ENCODE measurements around the gene SRA1. TPM values are rescaled to one million over a fixed set of nuclear protein-coding genes. Genes with fewer than 3 reads are reported as not detected.
"Not testable (repeated sequence)": the region's sequence is repeated elsewhere in the genome, so short reads cannot be mapped to it uniquely, and the experiment has no call there.

SRA1 gene
- total RNA-seq (2014; rRNA removed; shearing (Covaris generic); ENCODE audit: low replicate concordance), result 56.0 and 57.8 TPM in 2 replicates

- DNase-seq (ENCODE audit: low read depth), result peak; percentile 84
These were observed at the start of gene SRA1 for GRCh38 chr5:140557136-140557805. Gene SRA1 (minus strand): TSS chr5:140557473. CDS start chr5:140557452, 21 bp downstream.

DNA sequence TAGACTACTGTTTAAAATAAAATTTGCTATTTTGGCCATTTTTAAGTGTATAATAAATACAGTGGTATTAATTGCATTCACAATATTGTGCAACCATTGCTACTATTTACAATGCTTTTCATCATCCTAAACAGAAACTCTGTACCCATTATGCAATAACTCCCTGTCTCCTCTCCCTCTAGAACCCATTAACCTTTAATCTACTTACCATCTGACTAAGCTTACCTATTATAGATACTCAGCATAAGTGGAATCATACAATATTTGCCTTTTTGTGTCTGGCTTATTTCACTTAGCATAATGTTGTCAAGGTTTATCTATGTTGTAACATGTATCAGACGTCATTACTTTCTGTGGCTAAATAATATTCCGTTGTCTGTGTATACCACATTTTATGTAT, 49.8 kb upstream of the SRA1 start:
- in situ Hi-C loops (cut with HindIII; ENCODE audit: low pct_unique_long_range_greater_than_20kb, low sequenced_read_pairs), result no loop called here
- DNase-seq (ENCODE audit: low read depth), result no peak

More at GRCh38 chr5:140557136-140557805, at the start of gene SRA1:
- in situ Hi-C loops (cut with HindIII; ENCODE audit: low pct_unique_long_range_greater_than_20kb, low sequenced_read_pairs), result no loop called here

DNA sequence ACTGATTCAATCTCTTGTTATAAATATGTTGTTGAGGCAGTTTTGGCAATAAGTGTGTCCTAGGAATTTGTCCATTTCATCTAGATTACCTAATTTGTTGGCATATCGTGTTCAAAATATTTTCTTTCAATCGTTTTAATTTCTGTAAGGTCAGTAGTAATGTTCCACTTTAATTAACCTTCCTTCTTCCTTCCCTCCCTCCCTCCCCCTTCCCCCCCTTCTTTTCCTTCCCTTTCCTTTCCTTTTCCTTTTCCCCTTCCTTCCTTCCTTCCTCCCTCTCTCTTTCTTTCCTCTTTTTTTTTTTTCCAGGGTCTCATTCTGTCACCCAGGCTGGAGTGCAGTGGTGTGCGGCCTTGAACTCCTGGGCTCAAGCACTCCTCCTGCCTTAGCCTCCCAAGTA, 48.6 kb upstream of the SRA1 start:
- in situ Hi-C loops (cut with HindIII; ENCODE audit: low pct_unique_long_range_greater_than_20kb, low sequenced_read_pairs), result no loop called here
- no peak for DNase-seq (ENCODE audit: low read depth)

DNA sequence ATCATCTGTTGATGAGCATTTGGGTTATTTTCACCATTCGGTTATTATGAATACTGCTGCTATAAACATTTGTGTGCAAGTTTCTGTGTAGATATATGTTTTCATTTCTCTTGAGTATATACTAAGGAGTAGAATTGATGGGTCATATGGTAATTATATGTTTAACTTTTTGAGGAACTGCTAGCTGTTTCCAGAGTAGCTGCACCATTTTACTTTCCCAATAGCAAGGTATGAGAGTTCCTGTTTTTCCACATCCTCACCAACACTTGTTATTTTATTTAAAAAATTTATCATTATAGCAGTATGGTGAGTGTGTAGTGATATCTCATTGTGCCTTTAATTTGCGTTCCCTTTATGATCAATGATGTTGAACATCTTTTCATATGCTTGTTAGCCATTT, 46.5 kb upstream of the SRA1 start:
- DNase-seq (ENCODE audit: low read depth), result no peak
- in situ Hi-C loops (cut with HindIII; ENCODE audit: low pct_unique_long_range_greater_than_20kb, low sequenced_read_pairs), result no loop called here

- in situ Hi-C loops (cut with HindIII; ENCODE audit: low pct_unique_long_range_greater_than_20kb, low sequenced_read_pairs); DNase-seq (ENCODE audit: low read depth): not testable (repeated sequence)
These were observed 46.1 kb upstream of the SRA1 start for GRCh38 chr5:140603446-140603698.

- DNase-seq (ENCODE audit: low read depth), result no peak
- in situ Hi-C loops (cut with HindIII; ENCODE audit: low pct_unique_long_range_greater_than_20kb, low sequenced_read_pairs), result no loop called here
These were observed 44.9 kb upstream of the SRA1 start for GRCh38 chr5:140602147-140602546.

DNA sequence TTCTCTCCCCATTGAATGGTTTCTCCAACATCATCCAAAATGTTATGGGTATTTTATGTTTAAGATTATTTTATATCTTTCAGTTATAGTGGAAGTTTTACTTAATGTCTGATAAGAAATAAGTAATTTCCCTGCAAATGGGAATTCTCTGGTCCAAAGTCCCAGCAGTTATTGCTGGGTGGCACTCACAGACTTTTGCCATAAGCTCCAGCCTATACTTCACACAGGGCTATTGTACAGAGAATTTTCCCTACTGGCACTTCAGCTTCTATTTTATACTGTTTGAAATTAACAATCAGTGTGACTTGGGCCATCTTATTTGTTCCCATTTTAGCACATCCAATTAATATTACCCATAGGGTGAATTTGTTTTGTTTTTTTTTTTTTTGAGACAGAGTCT, 42.8 kb upstream of the SRA1 start:
- DNase-seq (ENCODE audit: low read depth), result no peak
- in situ Hi-C loops (cut with HindIII; ENCODE audit: low pct_unique_long_range_greater_than_20kb, low sequenced_read_pairs), result no loop called here

- in situ Hi-C loops (cut with HindIII; ENCODE audit: low pct_unique_long_range_greater_than_20kb, low sequenced_read_pairs), result no loop called here
- DNase-seq (ENCODE audit: low read depth), result no peak
These were observed 41.6 kb upstream of the SRA1 start for GRCh38 chr5:140598836-140599235.

- in situ Hi-C loops (cut with HindIII; ENCODE audit: low pct_unique_long_range_greater_than_20kb, low sequenced_read_pairs), result no loop called here
- no peak for DNase-seq (ENCODE audit: low read depth)
These were observed 39.1 kb upstream of the SRA1 start for GRCh38 chr5:140596321-140596741.

GRCh38 chr5:140595538-140596300, 38.4 kb upstream of the SRA1 start:
- DNase-seq (ENCODE audit: low read depth), result no peak
- in situ Hi-C loops (cut with HindIII; ENCODE audit: low pct_unique_long_range_greater_than_20kb, low sequenced_read_pairs), result no loop called here

DNA sequence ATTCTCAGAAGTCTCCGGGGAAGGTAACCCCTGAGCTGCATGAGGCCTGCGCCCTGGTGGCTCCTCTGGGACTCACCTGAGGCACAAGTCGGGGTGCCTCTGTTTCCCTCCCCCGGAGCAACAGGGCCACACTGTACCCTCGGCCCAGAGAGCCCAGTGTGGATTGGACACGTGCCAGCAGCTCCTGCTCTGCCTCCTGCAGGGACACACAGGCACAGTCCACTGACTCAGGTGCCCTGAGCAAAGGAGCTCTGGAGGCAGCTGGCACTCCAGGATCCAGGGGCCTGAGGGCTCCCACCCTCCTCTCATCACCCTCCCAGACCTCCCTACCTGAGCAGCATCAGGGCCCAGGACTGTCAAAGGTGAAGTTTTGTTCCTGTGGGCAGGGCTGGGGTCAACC, 36.9 kb upstream of the SRA1 start:
- no peak for DNase-seq (ENCODE audit: low read depth)
- in situ Hi-C loops (cut with HindIII; ENCODE audit: low pct_unique_long_range_greater_than_20kb, low sequenced_read_pairs), result no loop called here

DNA sequence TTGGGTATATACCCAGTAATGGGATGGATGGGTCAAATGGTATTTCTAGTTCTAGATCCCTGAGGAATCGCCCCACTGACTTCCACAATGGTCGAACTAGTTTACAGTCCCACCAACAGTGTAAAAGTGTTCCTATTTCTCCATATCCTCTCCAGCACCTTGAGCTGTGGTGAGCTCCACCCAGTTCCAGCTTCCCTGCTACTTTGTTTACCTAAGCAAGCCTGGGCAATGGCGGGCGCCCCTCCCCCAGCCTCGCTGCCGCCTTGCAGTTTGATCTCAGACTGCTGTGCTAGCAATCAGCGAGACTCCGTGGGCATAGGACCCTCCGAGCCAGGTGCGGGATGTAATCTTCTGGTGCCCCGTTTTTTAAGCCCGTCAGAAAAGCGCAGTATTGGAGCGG, 35.8 kb upstream of the SRA1 start:
- DNase-seq (ENCODE audit: low read depth); in situ Hi-C loops (cut with HindIII; ENCODE audit: low pct_unique_long_range_greater_than_20kb, low sequenced_read_pairs): not testable (repeated sequence)

DNA sequence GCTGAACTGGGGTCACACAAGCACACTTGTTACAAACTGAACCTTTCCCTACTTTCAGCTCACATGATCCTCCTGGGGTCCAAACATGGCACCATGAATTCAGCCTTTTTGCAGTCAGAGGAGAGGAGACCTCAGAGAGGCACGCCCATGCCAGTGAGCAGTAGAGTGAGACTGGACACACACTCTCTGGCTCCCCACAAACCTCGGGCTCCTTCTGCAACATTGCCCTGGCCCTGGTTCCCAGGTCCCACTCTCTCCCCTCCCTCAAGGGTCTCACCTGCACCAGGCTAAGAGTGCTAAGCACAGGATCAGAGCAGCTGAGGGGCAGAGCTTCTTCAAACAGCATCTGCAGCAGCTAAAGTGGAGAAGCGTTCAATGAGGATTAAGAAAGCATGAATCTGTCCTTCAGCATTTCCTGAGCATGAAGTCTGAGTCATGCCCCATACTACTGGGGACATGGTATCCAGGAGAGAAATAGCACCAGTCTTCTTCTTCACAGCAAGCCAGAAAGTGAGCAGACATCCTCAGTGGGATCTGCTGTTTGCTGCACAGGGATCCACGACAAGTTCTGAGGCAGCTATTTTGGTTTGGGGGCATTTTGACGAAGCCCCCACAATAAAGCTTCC, 34.6 kb upstream of the SRA1 start:
- no peak for DNase-seq (ENCODE audit: low read depth)
- in situ Hi-C loops (cut with HindIII; ENCODE audit: low pct_unique_long_range_greater_than_20kb, low sequenced_read_pairs), result no loop called here

DNA sequence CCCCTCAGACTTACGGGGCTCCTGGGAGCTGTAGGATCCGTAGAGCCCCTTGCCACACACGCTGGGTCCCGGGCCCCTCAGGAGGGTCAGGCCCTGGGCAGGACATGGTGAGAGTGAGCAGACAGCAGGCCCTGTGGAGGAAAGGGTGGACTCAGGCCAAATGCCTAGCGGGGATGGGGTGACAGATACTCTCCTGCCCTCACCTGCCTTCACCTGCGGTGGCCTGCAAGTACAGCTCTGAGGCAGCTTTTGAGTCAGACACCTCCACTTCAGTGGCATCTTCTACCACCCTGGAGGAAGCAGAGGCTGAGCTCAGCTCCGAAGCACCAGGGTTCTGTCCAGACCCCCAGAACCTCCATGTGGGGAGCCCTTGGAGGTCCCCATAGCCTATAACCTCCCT, 33.6 kb upstream of the SRA1 start:
- in situ Hi-C loops (cut with HindIII; ENCODE audit: low pct_unique_long_range_greater_than_20kb, low sequenced_read_pairs), result no loop called here
- DNase-seq (ENCODE audit: low read depth), result no peak

GRCh38 chr5:140588311-140589070, 31.2 kb upstream of the SRA1 start:
- in situ Hi-C loops (cut with HindIII; ENCODE audit: low pct_unique_long_range_greater_than_20kb, low sequenced_read_pairs), result no loop called here
- DNase-seq (ENCODE audit: low read depth), result no peak

GRCh38 chr5:140587495-140587894, 30.2 kb upstream of the SRA1 start:
- in situ Hi-C loops (cut with HindIII; ENCODE audit: low pct_unique_long_range_greater_than_20kb, low sequenced_read_pairs), result no loop called here
- DNase-seq (ENCODE audit: low read depth), result no peak

DNA sequence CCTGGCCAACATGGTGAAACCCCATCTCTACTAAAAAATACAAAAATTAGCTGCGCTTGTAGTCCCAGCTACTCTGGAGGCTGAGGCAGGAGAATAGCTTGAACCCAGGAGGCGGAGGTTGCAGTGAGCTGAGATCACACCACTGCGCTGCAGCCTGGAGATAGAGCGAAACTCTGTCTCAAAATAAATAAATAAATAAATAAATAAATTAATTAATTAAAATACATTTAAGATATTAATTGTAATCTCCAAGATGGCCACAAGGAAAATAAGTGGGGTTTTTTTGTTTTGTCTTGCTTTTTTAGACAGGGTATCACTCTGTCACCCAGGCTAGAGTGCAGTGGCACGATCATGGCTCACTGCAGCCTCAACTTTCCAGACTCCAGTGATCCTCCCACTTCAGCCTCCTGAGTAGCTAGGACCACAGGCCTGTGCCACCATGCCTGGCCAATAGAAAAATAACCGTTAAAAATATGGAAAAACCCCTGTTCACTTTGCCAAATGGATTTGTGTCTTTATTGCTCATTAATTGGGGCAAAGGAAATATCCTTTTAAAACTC, 22.0 kb upstream of the SRA1 start:
- DNase-seq (ENCODE audit: low read depth), result not testable (repeated sequence)

DNA sequence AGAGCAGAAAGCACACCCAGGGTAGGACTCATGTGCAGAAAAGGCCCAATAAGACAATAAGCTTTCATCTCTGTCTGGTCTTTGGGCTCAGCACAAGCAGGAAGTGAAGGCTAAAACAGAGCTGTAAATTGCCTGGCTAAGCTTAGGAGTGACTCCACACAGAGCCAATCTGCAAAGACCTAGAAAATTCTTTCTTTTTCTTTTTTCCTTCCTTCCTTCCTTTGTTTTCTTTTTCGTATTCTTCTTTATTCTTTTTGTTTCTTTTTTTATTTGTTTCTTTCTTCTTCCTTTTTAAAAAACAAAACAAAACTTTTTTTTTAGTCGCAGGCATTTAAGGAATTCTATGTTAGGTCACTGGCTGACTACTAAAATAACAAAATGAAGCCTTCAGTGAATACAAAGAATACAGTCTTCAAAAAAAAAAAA, 19.5 kb upstream of the SRA1 start:
- in situ Hi-C loops (cut with HindIII; ENCODE audit: low pct_unique_long_range_greater_than_20kb, low sequenced_read_pairs), result no loop called here
- DNase-seq (ENCODE audit: low read depth), result no peak

More for the DNA sequence above, 22.0 kb upstream of the SRA1 start:
- in situ Hi-C loops (cut with HindIII; ENCODE audit: low pct_unique_long_range_greater_than_20kb, low sequenced_read_pairs), result not testable (repeated sequence)

Measured in Caki2 (cell line).